ENCODE measurements around the gene NRDE2. TPM values are rescaled to one million over a fixed set of nuclear protein-coding genes. Genes with fewer than 3 reads are reported as not detected.

The NRDE2 gene
- total RNA-seq, 2 donors from 2014 or later: 18.6 to 21.5 TPM

- H3K9me3 ChIP-seq (ENCODE audit: control insufficient read depth, low read length, poor library complexity, severe bottlenecking): no peaks in the 10 kb centered on the region
- ATAC-seq (no peak), DNase-seq (no peak)
- Mint-ChIP-seq H3K27me3 (peaks cover 10% of the 10 kb centered on the region), H3K36me3 (ENCODE audit: low read depth) (no peaks in the 10 kb centered on the region), H3K4me1 (no peaks in the 10 kb centered on the region), H3K4me3 (no peak overlapping the region), H3K27ac (no peak overlapping the region)
Measured at GRCh38 chr14:90228478-90228877, 103.3 kb downstream of the NRDE2 start.

Other genes starting within 250 kb of the NRDE2 start
- gene PSMC1, start 75.4 kb downstream of the NRDE2 start, total RNA-seq: 10 to 100 TPM; 61.6 to 65.8 TPM
- gene CALM1, start 65.1 kb upstream of the NRDE2 start, total RNA-seq: 100 to 1,000 TPM; 872 to 886 TPM